HG02840 (cell line): ENCODE results near the gene POLR3H.

Source experiments
- ATAC-seq: cut with Tn5 transposase; IDR thresholded peaks from one replicate; pipeline ENCODE4 v1.9.1; 2021; ENCODE audit warnings: mild to moderate bottlenecking, moderate library complexity, moderate number of reproducible peaks; ENCODE audit not compliant: unreplicated experiment, low FRiP score

POLR3H gene

DNA sequence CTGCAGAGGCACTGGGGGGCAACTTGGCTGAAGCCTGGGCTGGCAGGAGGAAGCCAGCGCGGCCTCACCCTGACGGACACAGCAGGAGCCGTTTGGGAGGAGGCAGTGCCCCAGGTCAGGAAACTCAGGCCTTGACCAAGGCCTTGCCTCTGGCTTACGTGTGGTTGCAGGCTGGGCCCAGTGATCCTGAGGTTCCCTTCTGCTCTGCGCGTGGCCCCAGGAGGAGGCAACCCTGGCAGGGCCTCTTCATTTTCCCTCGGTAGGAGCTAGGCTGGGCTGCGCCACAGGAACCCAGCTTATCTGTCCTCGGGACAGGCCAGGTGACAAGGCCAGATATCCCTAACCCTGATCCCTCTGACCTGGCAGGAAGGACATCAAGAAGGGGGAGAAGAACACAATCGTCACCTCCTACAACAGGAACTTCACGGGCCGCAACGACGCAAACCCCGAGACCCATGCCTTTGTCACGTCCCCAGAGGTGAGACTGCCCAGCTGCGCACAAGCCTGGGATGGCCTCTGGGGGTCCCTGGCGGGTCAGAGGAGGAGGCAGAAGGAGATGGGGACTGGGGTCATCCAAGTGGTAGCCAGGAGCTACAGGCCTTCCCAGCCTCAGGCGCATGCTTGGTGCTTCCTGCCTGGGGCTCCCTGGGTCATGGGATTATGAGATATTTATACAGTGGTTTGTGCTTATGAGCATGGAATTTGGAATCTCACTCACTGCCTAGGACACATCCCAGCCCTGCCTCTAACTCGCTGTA, 20.6 kb downstream of the POLR3H start:
- ATAC-seq = no peak

DNA sequence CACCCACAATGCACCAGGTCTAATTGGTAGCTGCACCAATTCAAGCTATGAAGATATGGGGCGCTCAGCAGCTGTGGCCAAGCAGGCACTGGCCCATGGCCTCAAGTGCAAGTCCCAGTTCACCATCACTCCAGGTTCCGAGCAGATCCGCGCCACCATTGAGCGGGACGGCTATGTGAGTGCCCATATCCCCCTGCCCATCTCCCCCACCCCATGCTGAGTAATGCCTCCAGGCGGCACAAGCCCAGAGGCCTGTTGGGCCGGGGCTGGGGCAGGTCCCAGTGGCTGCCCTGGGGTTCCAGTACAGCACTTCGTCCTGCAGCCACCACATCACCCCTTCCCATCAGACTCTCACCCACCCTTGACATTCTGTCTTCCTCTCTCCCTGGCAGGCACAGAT, 21.5 kb downstream of the POLR3H start:
- ATAC-seq = no peak

DNA sequence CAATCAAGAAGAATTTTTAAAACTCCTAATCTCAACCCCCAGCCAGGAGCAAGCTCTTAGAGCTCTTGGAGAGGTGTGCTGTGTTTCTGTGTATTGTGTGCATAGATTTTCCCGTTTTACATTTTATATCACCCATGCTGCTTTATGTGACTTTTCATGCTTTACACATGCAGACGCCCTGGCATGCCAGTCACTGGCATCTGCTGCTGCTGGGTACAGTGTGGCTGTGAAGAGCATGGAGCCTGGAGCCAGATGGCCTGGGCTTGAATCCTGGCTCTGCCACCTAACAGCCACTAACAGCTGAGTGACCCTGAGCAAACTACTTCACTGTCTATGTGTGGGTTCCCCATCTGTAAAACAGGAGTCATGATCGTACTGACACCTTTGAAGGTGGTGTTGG, 23.1 kb downstream of the POLR3H start:
- no peak for ATAC-seq

DNA sequence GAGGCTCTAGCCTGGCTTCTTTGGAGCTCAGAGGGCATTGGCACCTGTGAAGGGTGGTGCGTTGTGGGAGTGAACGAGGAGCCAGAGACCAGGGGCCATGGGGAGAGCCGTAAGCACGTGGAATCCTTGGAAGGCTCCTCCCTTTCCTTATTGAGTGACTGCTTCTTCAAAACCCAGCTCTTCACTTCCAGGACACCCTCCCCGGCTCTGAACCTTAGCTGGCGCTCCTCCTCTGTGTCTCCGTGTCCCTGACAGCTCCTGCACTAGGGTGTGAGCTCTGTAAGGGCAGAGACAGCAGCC, 26.3 kb downstream of the POLR3H start:
- no peak for ATAC-seq

DNA sequence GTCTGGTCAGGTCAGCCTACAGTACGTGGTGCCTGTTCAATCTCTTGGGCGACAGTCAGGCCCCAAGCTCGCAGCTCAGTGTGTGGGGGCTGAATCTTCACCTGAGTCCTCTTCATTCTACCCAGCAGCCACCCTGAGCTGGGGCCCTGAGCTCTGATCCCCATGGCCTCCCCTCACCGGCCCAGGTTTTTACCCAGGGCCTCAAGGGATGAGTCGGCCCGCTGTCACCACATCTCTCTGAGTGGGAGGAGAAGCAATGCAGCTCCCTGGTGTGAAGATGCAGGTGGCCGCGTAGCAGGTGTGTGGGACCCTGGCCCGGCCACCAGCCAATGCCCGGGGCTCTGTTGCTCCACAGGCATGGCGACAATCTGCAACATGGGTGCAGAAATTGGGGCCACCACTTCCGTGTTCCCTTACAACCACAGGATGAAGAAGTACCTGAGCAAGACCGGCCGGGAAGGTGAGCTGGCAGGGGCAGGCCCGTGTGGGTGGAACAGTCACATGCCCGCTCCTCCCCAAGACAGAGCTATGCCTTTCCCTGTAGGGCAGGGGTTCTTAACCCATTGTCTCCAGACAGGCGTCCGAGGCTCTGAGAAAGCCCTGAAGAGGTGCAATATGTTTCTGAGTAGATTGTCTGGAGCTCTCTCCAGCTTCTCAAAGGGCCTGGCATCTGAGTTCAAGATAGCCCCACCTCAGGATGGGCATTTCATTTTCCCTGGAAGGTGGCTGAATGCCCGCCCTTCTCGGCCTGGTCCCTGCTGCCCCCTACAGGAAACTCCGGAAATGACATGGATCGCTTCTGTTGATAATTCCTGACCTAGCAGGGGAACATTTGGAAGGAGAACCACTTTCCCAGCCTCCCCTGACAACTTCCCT, 26.9 kb downstream of the POLR3H start:
- ATAC-seq = no peak

DNA sequence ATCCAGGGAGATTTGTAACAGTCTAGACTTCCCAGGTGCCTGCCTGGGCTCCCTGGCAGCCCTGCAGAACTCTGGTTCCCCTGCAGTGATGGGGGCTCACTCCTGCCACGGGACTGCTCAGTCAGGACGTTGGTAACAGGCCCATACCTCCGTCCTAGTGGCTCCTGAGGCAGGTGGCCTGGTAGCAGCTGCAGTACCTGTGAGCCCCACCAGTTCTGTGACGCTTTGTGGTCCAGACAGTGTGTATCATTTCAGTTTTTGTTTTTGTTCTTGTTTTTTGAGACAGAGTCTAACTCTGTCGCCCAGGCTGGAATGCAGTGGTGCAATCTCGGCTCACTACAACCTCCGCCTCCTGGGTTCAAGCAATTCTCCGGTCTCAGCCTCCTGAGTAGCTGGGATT, 27.8 kb downstream of the POLR3H start:
- no peak for ATAC-seq

DNA sequence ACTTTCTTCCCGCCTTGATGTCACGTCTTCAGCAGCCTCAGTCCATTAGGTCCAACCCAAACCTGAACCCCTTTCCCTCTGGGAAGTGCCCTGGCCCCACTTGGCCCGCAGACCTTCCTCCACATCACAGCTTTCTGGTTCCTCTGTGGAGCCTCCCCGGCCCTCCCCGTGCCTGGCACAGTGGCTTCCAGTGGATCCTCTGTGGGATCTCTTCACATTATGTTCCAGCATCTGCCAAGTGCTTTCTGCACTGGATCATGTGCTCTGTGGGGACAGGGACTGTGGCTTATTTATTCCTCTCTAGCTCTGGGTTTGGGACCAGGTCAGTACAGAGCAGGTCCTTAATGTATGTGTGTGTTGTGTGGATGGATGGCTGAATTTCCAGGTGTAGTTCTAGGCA, 30.9 kb downstream of the POLR3H start:
- no peak for ATAC-seq

DNA sequence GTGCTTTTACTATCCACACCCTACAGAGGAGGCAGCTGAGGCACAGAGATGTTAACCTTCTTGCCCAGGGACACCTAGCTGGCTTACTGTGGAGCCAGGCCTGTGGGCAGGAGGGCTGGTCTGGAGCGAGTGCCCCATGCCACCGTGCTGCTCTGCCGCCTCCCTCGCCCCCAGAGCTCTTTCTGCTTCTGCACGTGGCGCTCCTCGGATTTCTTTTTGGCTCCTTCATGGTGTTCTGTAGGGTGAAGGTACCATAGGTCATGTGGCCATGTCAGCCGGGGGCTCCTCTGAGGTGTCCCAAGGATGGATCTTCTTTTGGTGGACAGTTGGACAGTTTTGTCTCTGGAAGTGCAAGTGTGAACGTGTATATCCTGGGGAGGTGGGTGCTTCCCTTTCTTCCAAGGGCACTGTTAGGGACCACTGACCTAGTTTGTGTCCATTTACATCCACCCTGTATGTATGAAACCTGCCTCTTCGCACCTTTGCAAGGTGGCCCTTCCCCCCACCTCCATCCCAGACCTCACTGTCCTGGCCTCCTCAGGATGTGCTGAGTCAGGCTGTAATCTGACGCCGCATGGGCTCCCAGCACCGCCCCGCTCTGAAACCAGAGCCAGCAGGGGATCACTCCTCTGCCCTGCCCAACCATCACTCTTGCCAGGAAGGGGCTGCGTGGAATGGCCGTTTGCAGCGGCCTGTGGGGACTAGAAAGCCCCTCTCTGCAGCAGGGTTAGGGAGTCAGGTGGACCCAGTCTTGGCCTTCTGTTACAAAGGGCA, 31.7 kb downstream of the POLR3H start:
- no peak for ATAC-seq

DNA sequence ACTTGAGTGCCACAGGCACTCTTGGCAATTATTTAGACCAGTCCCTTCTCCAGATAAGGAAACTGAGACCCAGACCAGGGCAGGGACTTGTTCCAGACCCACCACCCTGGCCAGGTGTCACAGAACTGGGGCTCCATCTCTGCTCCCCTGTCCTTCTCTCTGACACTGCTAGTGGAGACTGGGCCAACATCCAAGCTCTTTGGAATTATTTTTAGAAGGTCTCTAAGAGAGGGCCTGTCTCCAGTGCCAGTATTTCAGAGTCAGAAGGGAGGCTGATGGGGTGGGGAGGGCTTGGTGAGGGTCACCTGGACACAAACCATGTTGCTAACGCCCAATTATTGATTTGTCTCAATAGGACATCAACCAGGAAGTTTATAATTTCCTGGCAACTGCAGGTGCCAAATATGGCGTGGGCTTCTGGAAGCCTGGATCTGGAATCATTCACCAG, 32.7 kb downstream of the POLR3H start:
- no peak for ATAC-seq

DNA sequence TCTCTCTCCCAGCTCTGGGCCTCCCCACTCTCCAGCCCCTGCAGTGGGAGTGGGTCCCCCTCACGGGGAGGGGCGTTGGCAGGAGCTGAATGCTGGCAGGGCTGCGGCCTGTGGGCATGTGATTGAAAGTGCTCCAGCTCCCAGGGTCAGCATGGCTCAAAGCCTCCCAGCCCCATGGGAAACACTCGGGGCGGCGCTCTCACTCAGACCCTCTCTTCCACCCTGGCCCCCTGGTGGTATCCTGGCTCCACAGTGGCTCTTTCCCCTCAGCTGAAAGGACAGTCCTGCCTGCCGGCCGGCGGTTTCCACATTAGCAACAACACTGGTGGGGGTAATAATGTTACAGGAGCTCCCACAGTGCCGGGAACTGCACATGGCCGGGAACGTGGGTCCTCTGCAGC, 35.5 kb downstream of the POLR3H start:
- no peak for ATAC-seq

DNA sequence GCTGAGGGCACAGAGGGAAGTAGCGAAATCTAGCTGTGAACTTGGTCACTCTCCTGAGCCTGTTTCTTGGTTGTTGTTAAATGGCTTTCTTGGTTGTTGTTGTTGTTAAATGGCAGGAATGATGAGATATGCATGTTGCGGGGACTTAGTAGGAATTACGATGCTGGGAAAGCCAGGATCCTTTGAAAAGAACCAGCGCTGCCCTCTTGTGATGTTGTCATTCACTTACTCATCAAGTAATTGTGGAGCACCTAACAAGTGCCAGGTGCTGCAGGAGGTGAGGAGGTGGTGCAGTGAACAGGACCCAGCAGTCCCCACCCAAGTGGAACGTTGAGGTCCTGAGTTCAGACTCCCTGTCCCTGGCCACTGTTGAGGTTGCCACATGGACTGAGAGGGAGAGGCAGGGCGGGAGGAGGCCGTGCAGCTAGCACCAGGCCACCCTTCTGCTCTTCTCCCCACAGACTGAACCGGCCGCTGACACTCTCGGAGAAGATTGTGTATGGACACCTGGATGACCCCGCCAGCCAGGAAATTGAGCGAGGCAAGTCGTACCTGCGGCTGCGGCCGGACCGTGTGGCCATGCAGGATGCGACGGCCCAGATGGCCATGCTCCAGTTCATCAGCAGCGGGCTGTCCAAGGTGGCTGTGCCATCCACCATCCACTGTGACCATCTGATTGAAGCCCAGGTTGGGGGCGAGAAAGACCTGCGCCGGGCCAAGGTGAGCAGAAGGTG, 36.8 kb downstream of the POLR3H start:
- ATAC-seq = no peak

DNA sequence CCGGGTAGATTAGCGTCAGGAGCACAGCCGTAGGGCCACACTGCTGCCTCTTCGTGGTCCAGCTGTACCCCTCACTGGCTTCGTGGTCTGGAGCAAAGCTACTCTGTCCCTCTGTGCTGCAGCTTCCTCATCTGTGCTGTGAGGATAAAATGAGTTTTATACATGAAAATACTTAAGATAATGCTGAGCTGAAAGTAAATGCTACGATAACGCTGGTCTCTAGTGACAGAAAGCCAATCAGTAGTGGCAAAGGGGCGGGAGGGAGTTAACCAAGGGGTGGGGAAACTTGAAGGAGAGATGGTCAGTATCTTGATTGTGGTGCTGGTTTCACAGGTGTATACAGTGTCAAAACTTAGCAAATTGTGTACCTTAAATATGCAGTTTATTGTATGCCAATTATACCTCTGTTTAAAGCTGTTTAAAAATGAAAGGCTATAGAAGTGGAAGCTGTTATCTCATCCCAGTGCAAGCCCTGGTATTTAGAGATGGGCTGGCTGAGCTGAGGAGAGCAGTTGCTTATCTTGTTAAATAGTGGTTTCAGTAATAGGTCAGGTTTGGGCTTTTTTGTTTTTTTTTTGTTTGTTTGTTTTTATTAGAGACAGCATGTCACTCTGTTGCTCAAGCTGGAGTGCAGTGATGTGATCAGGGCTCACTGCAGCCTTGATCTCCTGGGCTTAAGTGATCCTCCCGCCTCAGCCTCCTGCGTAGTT, 38.6 kb downstream of the POLR3H start:
- ATAC-seq = no peak

DNA sequence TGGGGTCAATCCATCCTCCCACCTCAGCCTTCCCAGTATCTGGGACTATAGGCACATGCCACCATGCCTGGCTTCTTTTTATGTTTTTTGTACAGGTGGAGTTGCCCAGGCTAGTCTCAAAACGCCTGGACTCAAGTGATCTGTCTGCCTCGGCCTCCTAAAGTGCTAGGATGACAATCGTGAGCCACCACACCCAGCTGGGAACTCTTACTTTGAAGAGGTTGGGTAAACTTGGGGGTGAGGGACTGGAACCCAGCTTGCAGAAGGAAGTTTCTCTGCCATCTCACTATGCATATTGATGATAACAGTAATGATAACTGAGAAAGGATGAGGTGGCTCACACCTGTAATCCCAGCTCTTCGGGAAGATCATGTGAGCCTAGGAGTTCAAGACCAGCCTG, 39.5 kb downstream of the POLR3H start:
- ATAC-seq = no peak

DNA sequence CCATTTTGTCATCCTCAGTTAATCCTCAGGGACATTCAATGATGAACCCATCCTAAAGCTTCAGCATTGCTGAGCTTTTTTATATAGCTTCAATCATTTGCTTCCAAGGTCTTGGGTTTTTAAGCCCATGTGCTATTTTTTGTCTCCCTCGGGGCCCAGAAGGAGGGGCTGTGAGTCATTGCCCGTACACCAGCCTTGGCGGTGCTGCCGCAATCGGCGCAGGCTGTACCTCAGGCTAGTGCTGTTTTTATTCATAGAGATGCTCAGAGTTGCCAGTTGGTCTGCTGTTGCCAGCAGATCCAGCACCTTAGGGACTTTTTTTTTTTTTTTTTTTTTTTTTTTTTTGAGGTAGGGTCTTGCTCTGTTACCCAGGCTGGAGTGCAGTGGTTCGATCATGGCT, 39.9 kb downstream of the POLR3H start:
- no peak for ATAC-seq

DNA sequence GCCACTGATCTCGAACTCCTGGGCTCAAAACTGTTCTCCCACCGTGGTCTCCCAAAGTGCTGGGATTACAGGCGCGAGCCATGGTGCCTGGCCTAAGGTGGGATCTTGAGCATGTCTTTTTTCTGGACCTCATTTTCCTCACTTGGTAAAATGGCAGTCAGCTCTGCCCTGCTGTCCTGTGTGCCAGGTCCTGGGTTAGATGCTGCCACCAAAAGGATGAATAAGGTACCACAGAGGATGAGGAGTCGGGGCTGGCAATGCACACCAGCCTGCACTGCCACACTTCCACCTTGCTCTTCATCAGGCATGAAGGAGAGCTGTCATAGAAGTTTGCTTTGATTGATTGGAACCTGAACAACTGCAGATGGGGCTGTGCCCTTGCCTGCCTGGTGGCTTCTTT, 43.1 kb downstream of the POLR3H start:
- ATAC-seq = no peak

DNA sequence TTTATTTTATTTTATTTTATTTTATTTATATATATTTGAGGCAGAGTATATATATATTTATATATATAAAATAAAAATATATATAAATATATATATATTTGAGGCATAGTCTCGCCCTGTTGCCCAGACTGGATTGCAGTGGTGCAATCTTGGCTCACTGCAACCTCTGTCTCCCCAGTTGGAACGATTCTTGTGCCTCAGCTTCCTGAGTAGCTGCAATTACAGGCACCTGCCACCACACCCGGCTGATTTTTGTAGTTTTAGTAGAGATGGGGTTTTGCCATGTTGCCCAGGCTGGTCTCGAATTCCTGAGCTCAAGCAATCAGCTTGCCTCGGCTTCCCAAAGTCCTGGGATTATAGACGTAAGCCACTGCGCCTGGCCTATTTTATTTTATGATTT, 44.0 kb downstream of the POLR3H start:
- ATAC-seq = no peak

DNA sequence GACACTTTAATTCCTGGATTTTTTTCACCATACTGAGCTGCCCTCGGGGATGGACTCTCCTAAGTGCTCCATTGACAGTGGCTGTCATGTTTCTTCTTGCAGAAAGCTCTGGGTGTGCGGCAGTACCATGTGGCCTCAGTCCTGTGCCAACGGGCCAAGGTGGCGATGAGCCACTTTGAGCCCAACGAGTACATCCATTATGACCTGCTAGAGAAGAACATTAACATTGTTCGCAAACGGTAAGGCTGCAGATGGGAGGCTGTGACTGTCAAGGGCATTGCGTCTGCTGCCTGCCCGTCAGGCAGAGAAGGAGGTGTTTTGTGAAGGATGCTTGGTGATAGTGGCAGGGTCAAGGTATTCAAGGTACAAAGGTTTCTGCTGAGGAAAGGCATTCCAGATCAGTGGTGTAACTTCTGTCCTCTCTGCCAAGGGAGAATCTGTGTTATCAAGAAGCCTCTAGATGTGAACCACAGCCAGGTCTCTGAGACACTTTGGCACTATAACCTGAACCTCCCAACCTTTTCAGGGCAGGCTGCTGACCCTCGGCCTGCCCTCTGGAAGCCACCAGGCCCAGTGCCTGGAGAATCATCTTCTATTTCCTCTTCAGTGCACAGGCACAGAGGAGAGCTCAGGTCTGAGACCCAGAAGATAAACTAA, 44.5 kb downstream of the POLR3H start:
- ATAC-seq = no peak

DNA sequence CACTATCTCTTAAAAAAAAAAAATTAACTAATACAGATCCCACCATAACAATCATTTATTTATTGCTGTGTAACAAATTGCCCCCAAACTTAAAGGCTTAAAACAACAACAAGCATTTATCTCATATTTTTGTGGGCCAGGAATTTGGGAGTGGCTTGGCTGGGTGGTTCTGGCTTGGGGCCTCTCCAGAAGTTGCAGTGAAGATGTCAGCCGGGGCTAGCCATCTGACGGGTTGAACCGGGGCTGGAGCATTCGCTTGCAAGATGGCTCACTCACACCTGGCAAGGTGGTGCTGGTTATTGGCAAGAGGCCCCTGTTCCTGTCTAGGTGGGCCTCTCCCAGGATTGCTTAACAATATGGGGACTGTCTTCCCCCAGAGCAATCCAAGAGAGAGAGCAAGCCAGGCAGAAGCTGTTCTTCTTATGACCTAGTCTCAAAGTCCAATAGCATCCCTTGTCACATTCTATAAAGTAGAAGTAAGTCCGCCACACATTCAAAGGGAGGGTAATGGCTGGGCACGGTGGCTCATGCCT, 45.9 kb downstream of the POLR3H start:
- no peak for ATAC-seq

DNA sequence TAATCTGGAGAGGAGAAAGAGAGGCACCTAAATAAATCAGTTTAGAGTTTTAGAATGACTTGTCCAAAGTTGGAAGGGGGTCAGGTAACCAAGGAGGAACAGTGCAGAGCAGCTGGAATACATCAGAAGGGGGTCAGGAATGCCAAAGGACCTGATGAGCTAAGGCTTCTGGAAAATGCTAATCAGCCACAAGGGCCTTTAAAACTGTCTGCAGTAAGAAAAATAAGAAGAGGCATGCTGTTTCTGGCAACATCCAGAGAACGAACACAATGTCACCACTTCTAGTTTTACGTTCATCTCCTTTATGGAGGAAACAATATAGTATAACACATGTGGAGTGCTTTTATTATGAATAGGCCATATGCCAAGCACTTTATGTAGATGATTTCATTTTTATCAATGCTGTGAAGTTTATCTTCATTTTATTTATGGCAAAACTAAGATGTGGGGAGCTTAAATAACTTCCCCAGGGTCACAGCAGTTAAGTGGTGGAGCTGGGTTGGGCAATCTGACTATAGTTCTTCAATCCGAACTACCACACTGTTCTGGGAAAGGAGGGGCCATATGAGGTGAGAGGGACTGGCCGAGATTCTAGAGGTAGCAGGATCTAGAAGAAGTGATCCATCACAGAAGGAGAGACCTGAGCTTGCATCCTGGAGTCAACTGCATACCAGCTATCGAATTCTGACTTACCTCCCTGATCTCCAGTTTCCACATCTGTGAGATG, 52.7 kb downstream of the POLR3H start:
- ATAC-seq = no peak
